ENCODE data around the gene WDR70.

- TF ChIP-seq CTCF (IDR thresholded peaks at IDR 0.05): no peak
- TF ChIP-seq POLR2A (IDR thresholded peaks at IDR 0.05): no peak
- TF ChIP-seq EP300 (IDR thresholded peaks at IDR 0.05): no peak
Observed at GRCh38 chr5:37511646-37512045, 132.5 kb downstream of the WDR70 start.

Measured in suprapubic skin (tissue), 3 donors.